VCaP (cell line): ENCODE data around the gene PARD3B.

Experiments used
- H3K27ac ChIP-seq: fragments of 450-650 bp; 2 replicates; pipeline ENCODE4 v1.5.1; 2017
- TF ChIP-seq, protein P1 (sequence below): fragments of 450-650 bp; conservative IDR thresholded peaks from 2 replicates; pipeline ENCODE4 v1.5.1; 2017; ENCODE audit warnings: mild to moderate bottlenecking, moderate library complexity

Gene PARD3B

DNA sequence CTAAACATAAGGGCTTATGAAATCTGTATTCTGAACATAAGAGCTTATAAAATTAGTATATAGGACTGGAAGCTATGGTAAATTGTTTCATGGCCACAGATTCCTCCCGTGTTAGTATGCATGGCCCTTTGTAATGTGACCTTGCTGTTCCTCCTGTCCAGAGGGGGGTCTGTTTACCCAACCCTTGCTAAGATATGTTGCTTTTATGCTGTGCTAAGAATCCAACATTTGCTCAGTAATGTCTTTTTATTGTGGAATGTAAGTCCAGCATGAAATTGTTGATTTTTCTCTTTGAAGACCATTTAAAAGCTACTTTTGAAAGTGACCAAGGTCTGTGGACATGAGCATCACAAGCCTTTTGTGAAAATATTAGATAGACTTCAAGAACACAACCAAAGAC lies 485.4 kb downstream of the PARD3B start:
- TF ChIP-seq, protein P1, sequence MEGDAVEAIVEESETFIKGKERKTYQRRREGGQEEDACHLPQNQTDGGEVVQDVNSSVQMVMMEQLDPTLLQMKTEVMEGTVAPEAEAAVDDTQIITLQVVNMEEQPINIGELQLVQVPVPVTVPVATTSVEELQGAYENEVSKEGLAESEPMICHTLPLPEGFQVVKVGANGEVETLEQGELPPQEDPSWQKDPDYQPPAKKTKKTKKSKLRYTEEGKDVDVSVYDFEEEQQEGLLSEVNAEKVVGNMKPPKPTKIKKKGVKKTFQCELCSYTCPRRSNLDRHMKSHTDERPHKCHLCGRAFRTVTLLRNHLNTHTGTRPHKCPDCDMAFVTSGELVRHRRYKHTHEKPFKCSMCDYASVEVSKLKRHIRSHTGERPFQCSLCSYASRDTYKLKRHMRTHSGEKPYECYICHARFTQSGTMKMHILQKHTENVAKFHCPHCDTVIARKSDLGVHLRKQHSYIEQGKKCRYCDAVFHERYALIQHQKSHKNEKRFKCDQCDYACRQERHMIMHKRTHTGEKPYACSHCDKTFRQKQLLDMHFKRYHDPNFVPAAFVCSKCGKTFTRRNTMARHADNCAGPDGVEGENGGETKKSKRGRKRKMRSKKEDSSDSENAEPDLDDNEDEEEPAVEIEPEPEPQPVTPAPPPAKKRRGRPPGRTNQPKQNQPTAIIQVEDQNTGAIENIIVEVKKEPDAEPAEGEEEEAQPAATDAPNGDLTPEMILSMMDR, result no peak
- no peak overlapping the region for H3K27ac ChIP-seq

DNA sequence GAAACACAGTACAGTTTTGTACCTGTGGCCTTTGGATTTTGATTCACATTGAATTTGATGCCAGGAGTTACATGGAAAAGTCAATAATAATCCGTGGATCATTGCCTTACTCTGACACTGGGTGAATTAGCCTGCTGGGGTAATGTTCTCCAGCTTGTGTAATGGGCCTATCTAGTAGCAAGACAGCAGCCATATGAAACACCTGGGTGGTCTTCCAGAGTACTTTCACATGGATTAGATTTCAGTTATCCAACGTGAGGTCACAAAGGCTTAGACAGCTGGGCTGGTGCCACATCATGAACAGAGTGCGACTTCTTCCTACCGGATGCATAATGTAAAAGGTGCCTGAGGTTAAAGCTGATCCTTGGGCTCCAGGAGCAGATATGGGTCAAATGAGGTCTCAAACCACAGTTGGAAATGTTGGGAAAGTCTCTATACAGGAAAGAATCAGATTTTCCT lies 486.8 kb downstream of the PARD3B start:
- TF ChIP-seq, protein P1, result no peak
- H3K27ac ChIP-seq, result no peak overlapping the region

GRCh38 chr2:205033431-205033830 lies 488.2 kb downstream of the PARD3B start:
- no peak overlapping the region for H3K27ac ChIP-seq
- TF ChIP-seq, protein P1, result no peak

GRCh38 chr2:205034034-205034433 lies 488.8 kb downstream of the PARD3B start:
- TF ChIP-seq, protein P1, result no peak
- no peak overlapping the region for H3K27ac ChIP-seq

- TF ChIP-seq, protein P1, result no peak
- H3K27ac ChIP-seq, result no peak overlapping the region
Observed at GRCh38 chr2:205040323-205040722, 495.0 kb downstream of the PARD3B start.

GRCh38 chr2:205041472-205042130 lies 496.3 kb downstream of the PARD3B start:
- no peak overlapping the region for H3K27ac ChIP-seq

GRCh38 chr2:205043285-205043684 lies 498.0 kb downstream of the PARD3B start:
- TF ChIP-seq, protein P1, result no peak
- no peak overlapping the region for H3K27ac ChIP-seq

More at GRCh38 chr2:205041472-205042130, 496.3 kb downstream of the PARD3B start:
- TF ChIP-seq, protein P1, result no peak
